Lower leg skin (tissue), 4 donors: Measurements from ENCODE around the gene ATP6V1D. TPM values are rescaled to one million over a fixed set of nuclear protein-coding genes. Genes with fewer than 3 reads are reported as not detected.

ENCODE experiments used
- DNase-seq, 2 donors: peaks; one replicate each; pipeline ENCODE4 v3.0.0-alpha.2; 2019; ENCODE audit warnings: low spot score in 2 of 2
- H3K4me3 ChIP-seq: fragments of 200-600 bp; sonication (generic); 2 replicates; pipeline ENCODE4 v1.5.1; 2017; ENCODE audit warnings: mild to moderate bottlenecking, low read depth; ENCODE audit not compliant: poor library complexity, severe bottlenecking
- CTCF ChIP-seq, 3 donors: fragments of 450-650 bp; IDR thresholded peaks; one replicate each; pipeline ENCODE4 v1.5.1; 2016; ENCODE audit warnings: antibody characterized with exemption in 3 of 3, mild to moderate bottlenecking in 3 of 3, moderate library complexity in 2 of 3
- POLR2A ChIP-seq, 2 donors: fragments of 450-650 bp; IDR thresholded peaks; one replicate each; pipeline ENCODE4 v1.6.1; 2016 to 2017; ENCODE audit warnings: antibody characterized with exemption in 2 of 2, mild to moderate bottlenecking in 1 of 2, moderate library complexity in 1 of 2
- WGBS, 2 donors: methylation state at CpG; one replicate each; pipeline ENCODE4 v1.1.5; 2018; 5-methylcytosine and 5-hydroxymethylcytosine counted together
- intact Hi-C: fragments of 100-400 bp; cut with DNase I; formaldehyde crosslinking; loops from one replicate; pipeline ENCODE4 v1.15.0; 2023; ENCODE audit warnings: low total_unique reads
- total RNA-seq, 4 donors: library from RNA; depleted of rRNA; stranded (reverse); fragments of >200 nt; gene quantifications; one replicate each; pipeline ENCODE4 v1.1.0, GENCODE V29; 2016

The ATP6V1D gene
- total RNA-seq, 4 donors from 2014 or later = 64.9 to 80.0 (median 74.7) TPM

DNA sequence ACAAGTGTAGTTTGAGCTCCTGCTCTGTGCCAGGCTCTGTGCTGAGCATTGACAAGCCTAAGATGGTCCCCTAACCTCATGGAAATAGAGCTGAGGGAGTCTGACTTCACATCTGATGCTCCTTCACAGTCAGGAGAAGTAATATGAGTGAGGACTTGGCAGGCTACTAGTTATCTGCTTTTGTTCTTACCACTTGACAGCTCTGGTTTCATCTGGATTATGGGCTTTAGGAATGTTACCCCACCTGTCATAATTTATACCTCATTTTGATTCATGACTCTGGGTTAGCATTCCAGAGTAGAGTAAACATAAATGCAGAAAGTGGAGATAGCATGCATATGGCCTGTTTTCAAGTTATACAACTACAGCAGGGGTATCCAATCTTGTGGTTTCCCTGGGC, 40.5 kb downstream of the ATP6V1D start:
- intact Hi-C loops = no loop called here
- no peak overlapping the region for H3K4me3 ChIP-seq
- no peak for TF ChIP-seq POLR2A (IDR thresholded peaks at IDR 0.05)
- DNase-seq = no peak

DNA sequence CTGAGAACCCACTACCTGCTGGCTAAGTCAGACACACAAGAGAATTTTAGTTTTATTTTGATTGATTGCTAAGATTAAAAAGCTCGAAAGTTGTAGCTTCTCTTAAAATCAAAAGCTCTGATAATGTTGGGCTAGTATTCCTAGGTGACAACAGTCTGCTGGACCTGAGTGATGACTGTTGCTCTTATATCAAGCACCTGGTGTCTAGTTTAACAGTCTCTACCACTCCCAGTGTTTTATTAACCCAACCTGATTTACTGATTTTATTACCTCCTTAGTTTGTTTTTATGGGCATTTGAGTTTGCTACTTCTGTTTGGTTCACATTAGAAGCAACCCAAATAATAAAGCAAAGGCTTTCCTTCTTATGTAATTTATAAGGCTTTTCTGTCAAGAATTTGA, 41.8 kb downstream of the ATP6V1D start:
- WGBS, 2 donors = 79 to 87% methylated on average over 1 of the region's 1 CpG

GRCh38 chr14:67313153-67313552, 46.5 kb downstream of the ATP6V1D start:
- no peak for DNase-seq
- 85 to 89% methylated on average over 1 of the region's 1 CpG for WGBS, 2 donors
- intact Hi-C loops = no loop called here
- TF ChIP-seq CTCF (IDR thresholded peaks at IDR 0.05) (no peak), POLR2A (IDR thresholded peaks at IDR 0.05) (no peak)
- no peak overlapping the region for H3K4me3 ChIP-seq

More for the DNA sequence above, 41.8 kb downstream of the ATP6V1D start:
- H3K4me3 ChIP-seq = no peak overlapping the region
- DNase-seq = no peak
- TF ChIP-seq CTCF (IDR thresholded peaks at IDR 0.05) (no peak), POLR2A (IDR thresholded peaks at IDR 0.05) (no peak)
- intact Hi-C loops = no loop called here

GRCh38 chr14:67311868-67312267, 47.7 kb downstream of the ATP6V1D start:
- no peak overlapping the region for H3K4me3 ChIP-seq
- 89 to 94% methylated on average over 2 of the region's 2 CpGs for WGBS, 2 donors
- no peak for TF ChIP-seq POLR2A (IDR thresholded peaks at IDR 0.05)
- no peak for DNase-seq
- intact Hi-C loops = no loop called here

Other genes with a start within 250 kb of the ATP6V1D start
- gene GARIN2, start 170.4 kb downstream of the ATP6V1D start, total RNA-seq = not detected
- 10 to 100 TPM in 3 of 4 donors, 1 to 10 TPM in 1; 9.2 to 20.9 (median 12.9) TPM for gene PALS1, start 118.4 kb downstream of the ATP6V1D start, total RNA-seq
- gene EIF2S1, start 524 bp upstream of the ATP6V1D start, total RNA-seq = 100 to 1,000 TPM in 2 of 4 donors, 10 to 100 TPM in 2; 72.3 to 113 (median 96.4) TPM
- gene PLEK2, start 52.4 kb upstream of the ATP6V1D start, total RNA-seq = 10 to 100 TPM; 23.0 to 33.0 (median 29.5) TPM
- gene TMEM229B, start 128.9 kb upstream of the ATP6V1D start, total RNA-seq = 1 to 10 TPM in 3 of 4 donors, under 1 TPM in 1; 0.49 to 3.8 (median 2.5) TPM
- gene PLEKHH1, start 173.5 kb upstream of the ATP6V1D start, total RNA-seq = 10 to 100 TPM; 10.5 to 23.1 (median 17.2) TPM
- gene PIGH, start 240.5 kb upstream of the ATP6V1D start, total RNA-seq = 10 to 100 TPM; 22.1 to 31.4 (median 29.2) TPM